Loucy (cell line): ENCODE results near the gene ZFAND3.

Experiments used
- H2AFZ ChIP-seq: fragments of 200-600 bp; sonication (generic); 2 replicates; pipeline ENCODE4 v1.6.0; 2016; ENCODE audit warnings: antibody characterized with exemption, mild to moderate bottlenecking, low read length, moderate library complexity
- H3F3A ChIP-seq: fragments of 200-600 bp; 2 replicates; pipeline ENCODE4 v1.6.0; 2016; ENCODE audit warnings: antibody characterized with exemption, low read depth, mild to moderate bottlenecking
- H3K27me3 ChIP-seq: fragments of 200-600 bp; sonication (generic); 2 replicates; pipeline ENCODE4 v1.6.1; 2014; ENCODE audit warnings: low read length, mild to moderate bottlenecking; ENCODE audit not compliant: insufficient read depth, poor library complexity, severe bottlenecking
- H3K36me3 ChIP-seq: fragments of 200-600 bp; sonication (generic); 2 replicates; pipeline ENCODE4 v1.6.1; 2016; ENCODE audit warnings: low read length; ENCODE audit not compliant: insufficient read depth
- H3K4me1 ChIP-seq: fragments of 200-600 bp; sonication (generic); 2 replicates; pipeline ENCODE4 v1.5.1; 2014; ENCODE audit warnings: low read length, mild to moderate bottlenecking; ENCODE audit not compliant: insufficient read depth, poor library complexity, severe bottlenecking
- H3K4me2 ChIP-seq: fragments of 200-600 bp; sonication (generic); 2 replicates; pipeline ENCODE4 v1.6.0; 2014; ENCODE audit warnings: antibody characterized with exemption, low read length, low read depth, mild to moderate bottlenecking; ENCODE audit not compliant: poor library complexity, severe bottlenecking
- H3K4me3 ChIP-seq: fragments of 200-600 bp; sonication (generic); 2 replicates; pipeline ENCODE4 v1.5.1; 2014; ENCODE audit warnings: low read length, mild to moderate bottlenecking, mixed read lengths; ENCODE audit not compliant: poor library complexity, severe bottlenecking
- H3K79me2 ChIP-seq: fragments of 200-600 bp; sonication (generic); 2 replicates; pipeline ENCODE4 v1.6.1; 2014; ENCODE audit warnings: low read length; ENCODE audit not compliant: insufficient read depth
- H3K9ac ChIP-seq: fragments of 200-600 bp; sonication (generic); 2 replicates; pipeline ENCODE4 v1.6.0; 2014; ENCODE audit warnings: mild to moderate bottlenecking, low read depth, low read length, moderate library complexity; ENCODE audit not compliant: poor library complexity, severe bottlenecking
- H3K9me2 ChIP-seq: fragments of 200-600 bp; sonication (generic); replicated peaks from 2 replicates; pipeline ENCODE4 v1.6.1; 2016; ENCODE audit warnings: low read depth, low read length, mixed read lengths
- H3K9me3 ChIP-seq: fragments of 200-600 bp; sonication (generic); 2 replicates; pipeline ENCODE4 v1.6.1; 2014; ENCODE audit warnings: mild to moderate bottlenecking, antibody characterized with exemption, low read length, low read depth; ENCODE audit not compliant: insufficient read depth
- H4K20me1 ChIP-seq: fragments of 200-600 bp; sonication (generic); 2 replicates; pipeline ENCODE4 v1.6.0; 2014; ENCODE audit warnings: antibody characterized with exemption, low read length, mild to moderate bottlenecking; ENCODE audit not compliant: insufficient read depth, poor library complexity, severe bottlenecking
- CTCF ChIP-seq: fragments of 200-600 bp; sonication (generic); conservative IDR thresholded peaks from 2 replicates; pipeline ENCODE4 v1.5.1; 2014; ENCODE audit warnings: mild to moderate bottlenecking, antibody characterized with exemption, low read length
- EZH2phosphoT487 ChIP-seq: fragments of 200-600 bp; IDR thresholded peaks from 2 replicates; pipeline ENCODE4 v1.6.1; 2018; ENCODE audit warnings: antibody characterized with exemption, mild to moderate bottlenecking, moderate library complexity, borderline replicate concordance

Gene ZFAND3

GRCh38 chr6:37987559-37987958, 168.0 kb downstream of the ZFAND3 start:
- Histone ChIP-seq H3K79me2 (peaks cover 92% of the 10 kb centered on the region), H3K9ac (no peak overlapping the region), H2AFZ (no peak overlapping the region), H3F3A (no peaks in the 10 kb centered on the region), H3K27me3 (no peaks in the 10 kb centered on the region), H3K4me1 (peaks cover 21% of the 10 kb centered on the region), H4K20me1 (peaks cover 21% of the 10 kb centered on the region), H3K4me2 (no peak overlapping the region), H3K9me3 (no peaks in the 10 kb centered on the region), H3K4me3 (no peak overlapping the region), H3K36me3 (no peaks in the 10 kb centered on the region), H3K9me2 (no peaks in the 10 kb centered on the region)
- TF ChIP-seq CTCF: no peak
- no peak for TF ChIP-seq EZH2phosphoT487

- Histone ChIP-seq H3K4me1 (peaks cover 21% of the 10 kb centered on the region), H4K20me1 (peaks cover 21% of the 10 kb centered on the region), H3K79me2 (peaks cover 94% of the 10 kb centered on the region), H3K4me2 (no peak overlapping the region), H3K9me2 (no peaks in the 10 kb centered on the region), H3K36me3 (no peaks in the 10 kb centered on the region), H3F3A (no peaks in the 10 kb centered on the region), H2AFZ (no peak overlapping the region), H3K9me3 (no peaks in the 10 kb centered on the region), H3K4me3 (no peak overlapping the region), H3K9ac (no peak overlapping the region), H3K27me3 (no peaks in the 10 kb centered on the region)
- TF ChIP-seq EZH2phosphoT487: no peak
- no peak for TF ChIP-seq CTCF
These were observed 168.6 kb downstream of the ZFAND3 start for GRCh38 chr6:37988127-37988526.

- Histone ChIP-seq H3K27me3 (no peaks in the 10 kb centered on the region), H3K4me3 (no peak overlapping the region), H3K9me3 (no peaks in the 10 kb centered on the region), H2AFZ (no peak overlapping the region), H3K9ac (no peak overlapping the region), H3K4me2 (no peak overlapping the region), H3K9me2 (no peaks in the 10 kb centered on the region), H3F3A (no peaks in the 10 kb centered on the region), H3K4me1 (peaks cover 21% of the 10 kb centered on the region), H4K20me1 (peaks cover 23% of the 10 kb centered on the region), H3K79me2 (peaks cover 95% of the 10 kb centered on the region), H3K36me3 (no peaks in the 10 kb centered on the region)
- no peak for TF ChIP-seq EZH2phosphoT487
- no peak for TF ChIP-seq CTCF
These were observed 169.2 kb downstream of the ZFAND3 start for GRCh38 chr6:37988696-37989095.
